HEK293T (cell line): ENCODE data around the gene ATG16L1.

Experiments
- CTCF ChIA-PET: fragments of 350-600 bp; formaldehyde crosslinking; extraction: SDS; loops from one replicate; lab custom pipeline; 2021; ENCODE audit warnings: antibody characterized with exemption, inconsistent platforms; lab: Yijun Ruan, JAX
- POLR2A ChIA-PET: fragments of 350-600 bp; formaldehyde crosslinking; extraction: SDS; loops from one replicate; lab custom pipeline; 2020; ENCODE audit warnings: antibody characterized with exemption, inconsistent platforms; lab: Yijun Ruan, JAX
- DNase-seq: peaks from one replicate; pipeline ENCODE4 v3.0.0; 2012; ENCODE audit warnings: mixed read lengths; ENCODE audit errors: extremely low spot score
- ARNT ChIP-seq: fragments of 450-650 bp; IDR thresholded peaks from 2 replicates; pipeline ENCODE4 v1.6.1; 2017; ENCODE audit warnings: mild to moderate bottlenecking
- BHLHE40 ChIP-seq: fragments of 450-650 bp; IDR thresholded peaks from 2 replicates; pipeline ENCODE4 v1.6.1; 2016; ENCODE audit warnings: mild to moderate bottlenecking, moderate library complexity, borderline replicate concordance
- CTBP1 ChIP-seq: fragments of 450-650 bp; IDR thresholded peaks from 2 replicates; pipeline ENCODE4 v1.6.1; 2016; ENCODE audit warnings: borderline replicate concordance
- ELF4 ChIP-seq: fragments of 450-650 bp; IDR thresholded peaks from 2 replicates; pipeline ENCODE4 v1.6.1; 2017; ENCODE audit warnings: antibody characterized with exemption
- FOXA1 ChIP-seq: fragments of 450-650 bp; IDR thresholded peaks from 2 replicates; pipeline ENCODE4 v1.6.1; 2016; ENCODE audit warnings: mild to moderate bottlenecking
- FOXK2 ChIP-seq: fragments of 450-650 bp; IDR thresholded peaks from 2 replicates; pipeline ENCODE4 v1.6.1; 2016; ENCODE audit warnings: mild to moderate bottlenecking
- FOXM1 ChIP-seq: fragments of 450-650 bp; IDR thresholded peaks from 2 replicates; pipeline ENCODE4 v1.6.1; 2017; ENCODE audit warnings: mild to moderate bottlenecking, borderline replicate concordance
- HDGF ChIP-seq: fragments of 450-650 bp; IDR thresholded peaks from 2 replicates; pipeline ENCODE4 v1.6.1; 2017; ENCODE audit warnings: antibody characterized with exemption, borderline replicate concordance
- L3MBTL2 ChIP-seq: fragments of 450-650 bp; conservative IDR thresholded peaks from 2 replicates; pipeline ENCODE4 v1.6.1; 2016; ENCODE audit warnings: mild to moderate bottlenecking
- LEF1 ChIP-seq: fragments of 450-650 bp; IDR thresholded peaks from 2 replicates; pipeline ENCODE4 v1.6.1; 2017; ENCODE audit warnings: mild to moderate bottlenecking, borderline replicate concordance
- NFRKB ChIP-seq: fragments of 450-650 bp; IDR thresholded peaks from 2 replicates; pipeline ENCODE4 v1.6.1; 2016; ENCODE audit warnings: mild to moderate bottlenecking, moderate library complexity
- PKNOX1 ChIP-seq: fragments of 450-650 bp; IDR thresholded peaks from 2 replicates; pipeline ENCODE4 v1.6.1; 2016
- SP1 ChIP-seq: fragments of 450-650 bp; IDR thresholded peaks from 2 replicates; pipeline ENCODE4 v1.6.1; 2017
- SUZ12 ChIP-seq: fragments of 450-650 bp; IDR thresholded peaks from 2 replicates; pipeline ENCODE4 v1.6.1; 2016; ENCODE audit warnings: mild to moderate bottlenecking
- TARDBP ChIP-seq: fragments of 450-650 bp; IDR thresholded peaks from 2 replicates; pipeline ENCODE4 v1.6.1; 2016
- ZNF384 ChIP-seq: fragments of 450-650 bp; IDR thresholded peaks from 2 replicates; pipeline ENCODE4 v1.6.1; 2016

The ATG16L1 gene

GRCh38 chr2:233319256-233319655 lies 67.8 kb downstream of the ATG16L1 start:
- POLR2A ChIA-PET: no interaction called here
- no peak for TF ChIP-seq ELF4
- TF ChIP-seq LEF1: no peak
- CTCF ChIA-PET: no interaction called here
- no peak for DNase-seq

GRCh38 chr2:233320470-233320869 lies 69.0 kb downstream of the ATG16L1 start:
- TF ChIP-seq CTBP1 (no peak), FOXA1 (no peak), NFRKB (no peak), ZNF384 (no peak), SP1 (no peak), L3MBTL2 (no peak), FOXK2 (no peak), BHLHE40 (no peak), ARNT (no peak), SUZ12 (no peak), PKNOX1 (no peak), FOXM1 (no peak), ELF4 (no peak), TARDBP (no peak)
- POLR2A ChIA-PET: no interaction called here
- DNase-seq: no peak
- CTCF ChIA-PET: no interaction called here

GRCh38 chr2:233321166-233321565 lies 69.7 kb downstream of the ATG16L1 start:
- DNase-seq: no peak
- ChIA-PET POLR2A (no interaction called here), CTCF (no interaction called here)
- no peak for TF ChIP-seq PKNOX1
- no peak for TF ChIP-seq SP1
- no peak for TF ChIP-seq CTBP1
- TF ChIP-seq TARDBP: no peak
- no peak for TF ChIP-seq FOXK2
- no peak for TF ChIP-seq ARNT
- TF ChIP-seq BHLHE40: no peak
- TF ChIP-seq L3MBTL2: no peak
- no peak for TF ChIP-seq SUZ12
- TF ChIP-seq NFRKB: no peak
- TF ChIP-seq ZNF384: no peak
- no peak for TF ChIP-seq FOXM1
- no peak for TF ChIP-seq LEF1
- no peak for TF ChIP-seq FOXA1

GRCh38 chr2:233323851-233324250 lies 72.4 kb downstream of the ATG16L1 start:
- no peak for DNase-seq
- ChIA-PET CTCF (no interaction called here), POLR2A (no interaction called here)
- no peak for TF ChIP-seq ZNF384
- no peak for TF ChIP-seq LEF1
- no peak for TF ChIP-seq ARNT
- no peak for TF ChIP-seq FOXA1
- no peak for TF ChIP-seq FOXM1
- TF ChIP-seq TARDBP: no peak
- no peak for TF ChIP-seq SUZ12
- no peak for TF ChIP-seq SP1
- no peak for TF ChIP-seq HDGF
- no peak for TF ChIP-seq NFRKB
- TF ChIP-seq BHLHE40: no peak
- no peak for TF ChIP-seq FOXK2
- no peak for TF ChIP-seq L3MBTL2
- TF ChIP-seq CTBP1: no peak
- TF ChIP-seq PKNOX1: no peak
- TF ChIP-seq ELF4: no peak

GRCh38 chr2:233325256-233325655 lies 73.8 kb downstream of the ATG16L1 start:
- POLR2A ChIA-PET: no interaction called here
- CTCF ChIA-PET: no interaction called here
- no peak for TF ChIP-seq SP1
- no peak for TF ChIP-seq SUZ12
- TF ChIP-seq PKNOX1: no peak
- TF ChIP-seq BHLHE40: no peak
- TF ChIP-seq L3MBTL2: no peak
- TF ChIP-seq ELF4: no peak
- TF ChIP-seq NFRKB: no peak
- TF ChIP-seq HDGF: no peak
- TF ChIP-seq LEF1: no peak
- TF ChIP-seq TARDBP: no peak
- no peak for TF ChIP-seq ARNT
- DNase-seq: no peak

- no peak for TF ChIP-seq ARNT
- TF ChIP-seq SUZ12: no peak
- no peak for TF ChIP-seq BHLHE40
- no peak for TF ChIP-seq LEF1
- no peak for TF ChIP-seq HDGF
- no peak for TF ChIP-seq ELF4
- no peak for TF ChIP-seq FOXM1
- no peak for TF ChIP-seq FOXK2
- CTCF ChIA-PET: no interaction called here
- POLR2A ChIA-PET: no interaction called here
- no peak for DNase-seq
Observed at GRCh38 chr2:233325814-233326213, 74.3 kb downstream of the ATG16L1 start.
